WTC11 (cell line): Measurements from ENCODE around the gene GTF2H1. TPM values are rescaled to one million over a fixed set of nuclear protein-coding genes. Genes with fewer than 3 reads are reported as not detected.

Experiments used
- CTCF ChIP-seq: fragments of 200-600 bp; IDR thresholded peaks from 2 replicates; pipeline ENCODE4 v1.8.0; 2022; ENCODE audit warnings: antibody characterized with exemption
- E2F4 ChIP-seq: sonication (generic); formaldehyde crosslinking; IDR thresholded peaks from 2 replicates; pipeline ENCODE4 v1.8.1; 2022; ENCODE audit warnings: low read depth, mild to moderate bottlenecking, moderate library complexity, missing genetic modification reagents, borderline replicate concordance
- E2F5 ChIP-seq: sonication (generic); formaldehyde crosslinking; IDR thresholded peaks from 2 replicates; pipeline ENCODE4 v1.8.1; 2022; ENCODE audit warnings: mild to moderate bottlenecking, moderate library complexity, missing genetic modification reagents
- EMX1 ChIP-seq: fragments of 250-450 bp; sonication (Bioruptor Pico); IDR thresholded peaks from 2 replicates; pipeline ENCODE4 v1.8.0; 2021; ENCODE audit warnings: mild to moderate bottlenecking
- ETV6 ChIP-seq: sonication (generic); formaldehyde crosslinking; IDR thresholded peaks from 2 replicates; pipeline ENCODE4 v1.8.1; 2022; ENCODE audit warnings: mild to moderate bottlenecking, missing genetic modification reagents
- FOXK1 ChIP-seq: sonication (generic); formaldehyde crosslinking; IDR thresholded peaks from 2 replicates; pipeline ENCODE4 v1.8.0; 2022; ENCODE audit warnings: mild to moderate bottlenecking, moderate library complexity, missing genetic modification reagents
- MXD4 ChIP-seq: fragments of 250-450 bp; sonication (Bioruptor Pico); IDR thresholded peaks from 2 replicates; pipeline ENCODE4 v1.8.0; 2021; ENCODE audit warnings: mild to moderate bottlenecking, moderate library complexity, borderline replicate concordance
- NR1H2 ChIP-seq: sonication (generic); formaldehyde crosslinking; IDR thresholded peaks from 2 replicates; pipeline ENCODE4 v1.9.0; 2021; ENCODE audit warnings: mild to moderate bottlenecking, moderate library complexity, missing genetic modification reagents
- RELA ChIP-seq: sonication (generic); formaldehyde crosslinking; IDR thresholded peaks from 2 replicates; pipeline ENCODE4 v1.8.1; 2022; ENCODE audit warnings: missing genetic modification reagents, mild to moderate bottlenecking, borderline replicate concordance
- RORB ChIP-seq: fragments of 250-450 bp; sonication (Bioruptor Pico); IDR thresholded peaks from 2 replicates; pipeline ENCODE4 v1.9.0; 2021; ENCODE audit warnings: mild to moderate bottlenecking
- SMAD4 ChIP-seq: sonication (generic); formaldehyde crosslinking; IDR thresholded peaks from 2 replicates; pipeline ENCODE4 v1.8.0; 2022; ENCODE audit warnings: mild to moderate bottlenecking, missing genetic modification reagents
- TEAD4 ChIP-seq: sonication (generic); formaldehyde crosslinking; IDR thresholded peaks from 2 replicates; pipeline ENCODE4 v1.8.0; 2022; ENCODE audit warnings: mild to moderate bottlenecking, missing genetic modification reagents
- ZNF121 ChIP-seq: sonication (generic); formaldehyde crosslinking; IDR thresholded peaks from 2 replicates; pipeline ENCODE4 v1.8.0; 2023; ENCODE audit warnings: missing genetic modification reagents
- ZNF281 ChIP-seq: sonication (generic); formaldehyde crosslinking; IDR thresholded peaks from 2 replicates; pipeline ENCODE4 v1.8.0; 2023; ENCODE audit warnings: mild to moderate bottlenecking, missing genetic modification reagents
- ZNF416 ChIP-seq: fragments of 250-450 bp; sonication (Bioruptor Pico); IDR thresholded peaks from 2 replicates; pipeline ENCODE4 v1.9.0; 2021; ENCODE audit warnings: mild to moderate bottlenecking, inconsistent platforms
- ZNF423 ChIP-seq: fragments of 250-450 bp; sonication (Bioruptor Pico); IDR thresholded peaks from 2 replicates; pipeline ENCODE4 v2.1.2; 2022; ENCODE audit warnings: mild to moderate bottlenecking, moderate library complexity
- ZNF671 ChIP-seq: fragments of 250-450 bp; sonication (Bioruptor Pico); IDR thresholded peaks from 2 replicates; pipeline ENCODE4 v1.8.0; 2021; ENCODE audit warnings: mild to moderate bottlenecking
- total RNA-seq: library from RNA; stranded (reverse); gene quantifications from 3 replicates; pipeline ENCODE4 v1.2.3, GENCODE V29; 2021
- TF ChIP-seq, protein P1 (sequence below): sonication (generic); formaldehyde crosslinking; IDR thresholded peaks from 2 replicates; pipeline ENCODE4 v1.8.0; 2023; ENCODE audit warnings: missing genetic modification reagents, mild to moderate bottlenecking, borderline replicate concordance
- TF ChIP-seq, protein P2 (sequence below): sonication (generic); formaldehyde crosslinking; IDR thresholded peaks from 2 replicates; pipeline ENCODE4 v1.8.0; 2022; ENCODE audit warnings: mild to moderate bottlenecking, missing genetic modification reagents
- TF ChIP-seq, protein P3 (sequence below): sonication (generic); formaldehyde crosslinking; IDR thresholded peaks from 2 replicates; pipeline ENCODE4 v1.8.1; 2023; ENCODE audit warnings: mild to moderate bottlenecking, missing genetic modification reagents

GTF2H1 gene
- total RNA-seq, 1 experiment from 2014 or later: 24.1 TPM

DNA sequence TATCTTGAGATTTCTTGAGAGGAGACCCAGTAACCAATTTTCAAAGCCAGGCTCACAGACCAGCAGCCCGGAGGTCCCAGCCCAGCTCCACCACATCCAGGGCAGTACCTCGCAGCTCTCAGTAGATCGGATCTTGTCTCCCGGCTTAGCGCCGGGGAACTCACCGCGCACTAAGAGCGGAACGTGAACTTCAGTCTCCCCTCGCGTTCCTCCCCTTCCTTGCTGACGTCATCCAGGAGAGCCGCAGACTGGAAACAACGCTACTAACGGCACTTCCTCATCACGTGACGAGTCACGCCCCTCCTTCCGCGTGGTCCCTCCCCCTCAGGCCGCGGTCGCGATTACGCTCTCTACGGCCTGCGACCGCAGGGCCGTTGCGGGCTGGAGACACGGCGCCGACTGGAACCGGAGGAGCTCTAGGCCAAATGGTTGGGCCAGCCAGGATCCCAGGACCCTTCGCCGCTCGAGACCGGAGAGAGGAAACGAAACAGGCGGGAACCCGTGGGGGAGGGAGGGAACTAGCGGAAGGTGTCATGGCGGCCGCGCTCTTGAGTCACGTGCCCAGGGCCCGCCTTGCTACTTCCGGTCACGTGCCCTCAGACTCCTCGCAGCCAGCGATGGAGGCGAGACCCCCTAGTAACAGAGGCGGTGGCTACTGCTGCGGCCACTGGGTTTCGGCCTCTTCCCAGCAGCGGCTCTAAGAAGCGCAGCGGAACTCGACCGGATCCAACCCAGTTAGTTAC, at the start of gene GTF2H1, which contains the start of gene HPS5 (continued):
- TF ChIP-seq CTCF: no peak
- TF ChIP-seq ETV6: peak; percentile 98
- peak; percentile 93 for TF ChIP-seq ZNF281 (CRISPR knock-in tag)
- TF ChIP-seq MXD4 (CRISPR knock-in tag): no peak
- TF ChIP-seq E2F4 (CRISPR knock-in tag): peak; percentile 66; the same call in 1 of the 2 replicates
- TF ChIP-seq ZNF671: no peak
- 0 out of 2 replicates have a peak, but pooled peaks have one; percentile 46 for TF ChIP-seq RELA (CRISPR knock-in tag)
- no peak for TF ChIP-seq NR1H2 (CRISPR knock-in tag)
- peak; percentile 99 for TF ChIP-seq FOXK1
- no peak for TF ChIP-seq ZNF121
- TF ChIP-seq E2F5: peak; percentile 88
- TF ChIP-seq, protein P1, sequence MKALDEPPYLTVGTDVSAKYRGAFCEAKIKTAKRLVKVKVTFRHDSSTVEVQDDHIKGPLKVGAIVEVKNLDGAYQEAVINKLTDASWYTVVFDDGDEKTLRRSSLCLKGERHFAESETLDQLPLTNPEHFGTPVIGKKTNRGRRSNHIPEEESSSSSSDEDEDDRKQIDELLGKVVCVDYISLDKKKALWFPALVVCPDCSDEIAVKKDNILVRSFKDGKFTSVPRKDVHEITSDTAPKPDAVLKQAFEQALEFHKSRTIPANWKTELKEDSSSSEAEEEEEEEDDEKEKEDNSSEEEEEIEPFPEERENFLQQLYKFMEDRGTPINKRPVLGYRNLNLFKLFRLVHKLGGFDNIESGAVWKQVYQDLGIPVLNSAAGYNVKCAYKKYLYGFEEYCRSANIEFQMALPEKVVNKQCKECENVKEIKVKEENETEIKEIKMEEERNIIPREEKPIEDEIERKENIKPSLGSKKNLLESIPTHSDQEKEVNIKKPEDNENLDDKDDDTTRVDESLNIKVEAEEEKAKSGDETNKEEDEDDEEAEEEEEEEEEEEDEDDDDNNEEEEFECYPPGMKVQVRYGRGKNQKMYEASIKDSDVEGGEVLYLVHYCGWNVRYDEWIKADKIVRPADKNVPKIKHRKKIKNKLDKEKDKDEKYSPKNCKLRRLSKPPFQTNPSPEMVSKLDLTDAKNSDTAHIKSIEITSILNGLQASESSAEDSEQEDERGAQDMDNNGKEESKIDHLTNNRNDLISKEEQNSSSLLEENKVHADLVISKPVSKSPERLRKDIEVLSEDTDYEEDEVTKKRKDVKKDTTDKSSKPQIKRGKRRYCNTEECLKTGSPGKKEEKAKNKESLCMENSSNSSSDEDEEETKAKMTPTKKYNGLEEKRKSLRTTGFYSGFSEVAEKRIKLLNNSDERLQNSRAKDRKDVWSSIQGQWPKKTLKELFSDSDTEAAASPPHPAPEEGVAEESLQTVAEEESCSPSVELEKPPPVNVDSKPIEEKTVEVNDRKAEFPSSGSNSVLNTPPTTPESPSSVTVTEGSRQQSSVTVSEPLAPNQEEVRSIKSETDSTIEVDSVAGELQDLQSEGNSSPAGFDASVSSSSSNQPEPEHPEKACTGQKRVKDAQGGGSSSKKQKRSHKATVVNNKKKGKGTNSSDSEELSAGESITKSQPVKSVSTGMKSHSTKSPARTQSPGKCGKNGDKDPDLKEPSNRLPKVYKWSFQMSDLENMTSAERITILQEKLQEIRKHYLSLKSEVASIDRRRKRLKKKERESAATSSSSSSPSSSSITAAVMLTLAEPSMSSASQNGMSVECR: peak; percentile 95
- no peak for TF ChIP-seq SMAD4
- no peak for TF ChIP-seq RORB (CRISPR knock-in tag)
- TF ChIP-seq ZNF423 (CRISPR knock-in tag): no peak
- peak; percentile 50; the same call in 1 of the 2 replicates for TF ChIP-seq EMX1 (CRISPR knock-in tag)
- TF ChIP-seq TEAD4 (CRISPR knock-in tag): no peak
- TF ChIP-seq ZNF416 (CRISPR knock-in tag): no peak
- TF ChIP-seq, protein P2, sequence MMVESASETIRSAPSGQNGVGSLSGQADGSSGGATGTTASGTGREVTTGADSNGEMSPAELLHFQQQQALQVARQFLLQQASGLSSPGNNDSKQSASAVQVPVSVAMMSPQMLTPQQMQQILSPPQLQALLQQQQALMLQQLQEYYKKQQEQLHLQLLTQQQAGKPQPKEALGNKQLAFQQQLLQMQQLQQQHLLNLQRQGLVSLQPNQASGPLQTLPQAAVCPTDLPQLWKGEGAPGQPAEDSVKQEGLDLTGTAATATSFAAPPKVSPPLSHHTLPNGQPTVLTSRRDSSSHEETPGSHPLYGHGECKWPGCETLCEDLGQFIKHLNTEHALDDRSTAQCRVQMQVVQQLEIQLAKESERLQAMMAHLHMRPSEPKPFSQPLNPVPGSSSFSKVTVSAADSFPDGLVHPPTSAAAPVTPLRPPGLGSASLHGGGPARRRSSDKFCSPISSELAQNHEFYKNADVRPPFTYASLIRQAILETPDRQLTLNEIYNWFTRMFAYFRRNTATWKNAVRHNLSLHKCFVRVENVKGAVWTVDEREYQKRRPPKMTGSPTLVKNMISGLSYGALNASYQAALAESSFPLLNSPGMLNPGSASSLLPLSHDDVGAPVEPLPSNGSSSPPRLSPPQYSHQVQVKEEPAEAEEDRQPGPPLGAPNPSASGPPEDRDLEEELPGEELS: peak; percentile 94
- TF ChIP-seq, protein P3, sequence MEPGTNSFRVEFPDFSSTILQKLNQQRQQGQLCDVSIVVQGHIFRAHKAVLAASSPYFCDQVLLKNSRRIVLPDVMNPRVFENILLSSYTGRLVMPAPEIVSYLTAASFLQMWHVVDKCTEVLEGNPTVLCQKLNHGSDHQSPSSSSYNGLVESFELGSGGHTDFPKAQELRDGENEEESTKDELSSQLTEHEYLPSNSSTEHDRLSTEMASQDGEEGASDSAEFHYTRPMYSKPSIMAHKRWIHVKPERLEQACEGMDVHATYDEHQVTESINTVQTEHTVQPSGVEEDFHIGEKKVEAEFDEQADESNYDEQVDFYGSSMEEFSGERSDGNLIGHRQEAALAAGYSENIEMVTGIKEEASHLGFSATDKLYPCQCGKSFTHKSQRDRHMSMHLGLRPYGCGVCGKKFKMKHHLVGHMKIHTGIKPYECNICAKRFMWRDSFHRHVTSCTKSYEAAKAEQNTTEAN (CRISPR knock-in tag): peak; percentile 91; the same call in 1 of the 2 replicates
- TF ChIP-seq, all 79 proteins: peak for 24
